Esophagus squamous epithelium (tissue), 5 donors: ENCODE data around the gene PSME3. TPM values are rescaled to one million over a fixed set of nuclear protein-coding genes. Genes with fewer than 3 reads are reported as not detected.
"Not testable (repeated sequence)": the region's sequence is repeated elsewhere in the genome, so short reads cannot be mapped to it uniquely, and the experiment has no call there.

Experiments
- DNase-seq: peaks from one replicate; lab custom pipeline; 2025; lab: John Stamatoyannopoulos, UW
- H3K27ac ChIP-seq, 4 donors: fragments of 200-600 bp; sonication (generic); one replicate each; pipeline ENCODE4 v1.5.1; 2016 to 2019; ENCODE audit warnings: mild to moderate bottlenecking in 1 of 4
- H3K27me3 ChIP-seq, 4 donors: fragments of 200-600 bp; sonication (generic); 1 replicate in 3 of 4; 2 replicates in 1 of 4; pipeline versions ENCODE4 v1.5.1 to v1.6.0; 2017 to 2021; ENCODE audit warnings: antibody characterized with exemption in 1 of 4
- H3K36me3 ChIP-seq, 3 donors: fragments of 200-600 bp; sonication (generic); one replicate each; pipeline ENCODE4 v1.5.1; 2016 to 2019
- H3K4me1 ChIP-seq, 3 donors: fragments of 200-600 bp; sonication (generic); one replicate each; pipeline ENCODE4 v1.5.1; 2017 to 2019
- H3K4me3 ChIP-seq, 4 donors: fragments of 200-600 bp; sonication (generic); 1 replicate in 3 of 4; 2 replicates in 1 of 4; pipeline ENCODE4 v1.5.1; 2016 to 2019; ENCODE audit warnings: mild to moderate bottlenecking in 2 of 4, moderate library complexity in 1 of 4
- H3K9me3 ChIP-seq, 3 donors: fragments of 200-600 bp; sonication (generic); one replicate each; pipeline ENCODE4 v1.5.1; 2016 to 2019
- POLR2A ChIP-seq, 4 donors: fragments of 450-650 bp; IDR thresholded peaks; one replicate each; pipeline ENCODE4 v1.6.1; 2017; ENCODE audit warnings: antibody characterized with exemption in 4 of 4, mild to moderate bottlenecking in 4 of 4, moderate library complexity in 3 of 4
- WGBS, 2 donors: methylation state at CpG; one replicate each; pipeline ENCODE4 v1.1.5; 2018; 5-methylcytosine and 5-hydroxymethylcytosine counted together
- intact Hi-C: fragments of 100-400 bp; cut with DNase I; formaldehyde crosslinking; loops from one replicate; pipeline ENCODE4 v1.15.0; 2022
- total RNA-seq, 4 donors: library from RNA; depleted of rRNA; stranded (reverse); fragments of >200 nt; gene quantifications; one replicate each; pipeline ENCODE4 v1.1.0, GENCODE V29; 2016
- TF ChIP-seq, protein P1 (sequence below), 6 experiments: fragments of 450-650 bp in 4 of 6; fragments of 200-600 bp in 2 of 6; sonication (generic) in 2 of 6; IDR thresholded peaks; one replicate each; pipeline ENCODE4 v1.5.1; 2016 to 2019; ENCODE audit warnings: antibody characterized with exemption in 6 of 6, mild to moderate bottlenecking in 4 of 6, moderate library complexity in 4 of 6
- donor health status: DM: yes; HTN: yes; CAD: no.

The PSME3 gene
- total RNA-seq, 4 donors from 2014 or later: 91.0 to 121 (median 93.7) TPM

DNA sequence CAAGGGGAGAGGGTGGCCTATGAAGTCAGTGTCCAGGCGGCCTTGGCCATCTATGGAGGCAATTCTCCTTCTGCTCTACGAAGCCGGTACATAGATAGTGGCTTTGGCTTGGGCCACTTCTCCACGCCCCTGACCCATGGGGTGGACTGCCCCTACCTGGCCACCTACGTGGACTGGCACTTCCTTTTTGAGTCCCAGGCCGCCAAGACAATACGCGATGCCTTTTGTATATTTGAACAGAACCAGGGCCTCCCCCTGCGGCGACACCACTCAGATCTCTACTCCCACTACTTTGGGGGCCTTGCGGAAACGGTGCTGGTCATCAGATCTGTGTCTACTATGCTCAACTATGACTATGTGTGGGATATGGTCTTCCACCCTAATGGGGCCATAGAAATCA is 35.1 kb downstream of the PSME3 start:
- 93 to 95% methylated on average over 5 to 11 of the region's 12 CpGs for WGBS, 2 donors
- Histone ChIP-seq H3K4me1 (peaks cover 0 to 17% (median 6%) of the 10 kb centered on the region in 3 donors), H3K4me3 (no peak overlapping the region), H3K27me3 (no peaks in the 10 kb centered on the region), H3K9me3 (peaks cover 0 to 5% (median 0%) of the 10 kb centered on the region in 3 donors), H3K36me3 (no peaks in the 10 kb centered on the region), H3K27ac (no peak overlapping the region)
- DNase-seq: no peak
- intact Hi-C loops: no loop called here
- no peak for TF ChIP-seq POLR2A (IDR thresholded peaks at IDR 0.05)
- TF ChIP-seq, protein P1, sequence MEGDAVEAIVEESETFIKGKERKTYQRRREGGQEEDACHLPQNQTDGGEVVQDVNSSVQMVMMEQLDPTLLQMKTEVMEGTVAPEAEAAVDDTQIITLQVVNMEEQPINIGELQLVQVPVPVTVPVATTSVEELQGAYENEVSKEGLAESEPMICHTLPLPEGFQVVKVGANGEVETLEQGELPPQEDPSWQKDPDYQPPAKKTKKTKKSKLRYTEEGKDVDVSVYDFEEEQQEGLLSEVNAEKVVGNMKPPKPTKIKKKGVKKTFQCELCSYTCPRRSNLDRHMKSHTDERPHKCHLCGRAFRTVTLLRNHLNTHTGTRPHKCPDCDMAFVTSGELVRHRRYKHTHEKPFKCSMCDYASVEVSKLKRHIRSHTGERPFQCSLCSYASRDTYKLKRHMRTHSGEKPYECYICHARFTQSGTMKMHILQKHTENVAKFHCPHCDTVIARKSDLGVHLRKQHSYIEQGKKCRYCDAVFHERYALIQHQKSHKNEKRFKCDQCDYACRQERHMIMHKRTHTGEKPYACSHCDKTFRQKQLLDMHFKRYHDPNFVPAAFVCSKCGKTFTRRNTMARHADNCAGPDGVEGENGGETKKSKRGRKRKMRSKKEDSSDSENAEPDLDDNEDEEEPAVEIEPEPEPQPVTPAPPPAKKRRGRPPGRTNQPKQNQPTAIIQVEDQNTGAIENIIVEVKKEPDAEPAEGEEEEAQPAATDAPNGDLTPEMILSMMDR (IDR thresholded peaks at IDR 0.05): no peak

DNA sequence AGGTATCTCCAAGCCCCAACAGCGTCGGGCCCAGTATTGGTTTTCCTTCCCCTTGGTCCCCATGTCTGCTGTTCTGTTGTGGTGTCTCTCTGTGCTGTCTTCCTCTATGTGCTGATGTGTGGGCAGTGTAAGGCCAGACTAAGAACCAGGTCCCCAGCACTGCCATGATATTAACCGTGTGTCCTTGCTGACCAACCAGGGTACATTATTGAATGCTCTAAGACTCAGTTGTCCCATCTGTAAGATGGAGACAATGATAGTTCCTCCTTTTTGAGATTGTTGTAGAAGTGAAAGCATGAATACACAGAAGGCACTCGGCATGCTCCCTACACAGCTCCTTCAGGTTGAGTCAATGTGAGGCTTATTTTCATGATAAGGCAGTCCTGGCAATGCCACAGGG is 38.5 kb downstream of the PSME3 start:
- intact Hi-C loops: no loop called here
- Histone ChIP-seq H3K9me3 (peaks cover 0 to 5% (median 0%) of the 10 kb centered on the region in 3 donors), H3K36me3 (no peaks in the 10 kb centered on the region), H3K4me1 (no peaks in the 10 kb centered on the region), H3K27ac (no peak overlapping the region), H3K4me3 (no peak overlapping the region), H3K27me3 (no peaks in the 10 kb centered on the region)
- DNase-seq: no peak
- TF ChIP-seq, protein P1 (IDR thresholded peaks at IDR 0.05): no peak
- TF ChIP-seq POLR2A (IDR thresholded peaks at IDR 0.05): no peak
- WGBS, 2 donors: 63 to 100% methylated on average over 3 to 4 of the region's 4 CpGs

DNA sequence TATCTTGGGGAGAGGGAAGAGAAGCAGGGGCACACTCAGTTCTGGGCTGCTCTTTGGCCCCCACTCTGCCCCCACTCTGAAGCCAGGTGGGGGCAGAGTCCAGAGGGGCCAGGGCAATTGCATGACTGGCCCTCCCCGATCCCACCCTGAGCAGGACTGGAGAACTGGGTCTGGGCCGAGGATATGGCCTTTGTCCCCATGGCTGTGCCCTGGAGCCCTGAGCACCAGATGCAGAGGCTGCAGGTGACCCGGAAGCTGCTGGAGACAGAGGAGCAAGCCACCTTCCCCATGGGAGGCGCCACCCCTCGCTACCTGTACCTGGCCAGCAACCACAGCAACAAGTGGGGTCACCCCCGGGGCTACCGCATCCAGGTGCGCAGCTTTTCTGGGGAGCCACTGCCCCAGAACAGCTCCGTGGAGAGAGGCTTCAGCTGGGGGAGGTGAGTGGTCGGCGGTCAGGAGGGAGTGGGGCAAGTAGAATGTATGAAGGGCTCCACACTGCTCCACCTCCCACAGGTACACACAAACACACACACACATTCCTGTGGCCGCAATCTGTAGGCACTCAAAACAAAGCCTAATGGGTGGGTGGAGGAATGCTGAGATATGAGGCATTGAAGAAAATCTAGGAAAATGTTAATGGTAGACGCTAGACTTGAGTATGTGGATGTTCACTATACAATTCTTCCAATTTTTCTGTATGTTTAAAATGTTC is 39.2 kb downstream of the PSME3 start:
- no peak overlapping the region for H3K27ac ChIP-seq
- no peak for DNase-seq
- 69 to 83% methylated on average over 3 to 4 of the region's 13 CpGs for WGBS, 2 donors

DNA sequence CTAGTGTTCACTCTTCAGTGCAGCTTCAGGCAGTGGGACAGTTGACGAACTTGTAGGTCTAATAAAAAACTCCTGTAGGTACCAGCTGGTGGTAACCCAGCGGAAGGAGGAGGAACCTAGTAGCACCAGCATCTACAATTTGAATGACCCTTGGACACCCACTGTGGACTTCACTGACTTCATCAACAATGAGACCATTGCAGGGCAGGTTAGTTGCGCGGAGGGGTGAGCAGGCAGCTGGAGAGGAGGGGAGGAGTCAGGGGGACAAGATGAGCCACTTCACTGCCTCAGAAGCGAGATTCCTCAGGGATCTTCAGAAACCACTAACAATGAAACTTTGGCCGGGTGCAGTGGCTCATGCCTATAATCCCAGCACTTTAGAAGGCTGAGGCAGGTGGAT is 40.1 kb downstream of the PSME3 start:
- TF ChIP-seq, protein P1 (IDR thresholded peaks at IDR 0.05): no peak
- no peak for TF ChIP-seq POLR2A (IDR thresholded peaks at IDR 0.05)
- Histone ChIP-seq H3K27ac (no peak overlapping the region), H3K4me3 (no peak overlapping the region), H3K9me3 (peaks cover 0 to 5% (median 0%) of the 10 kb centered on the region in 3 donors), H3K36me3 (no peaks in the 10 kb centered on the region), H3K4me1 (no peaks in the 10 kb centered on the region), H3K27me3 (peaks cover 0 to 15% (median 0%) of the 10 kb centered on the region in 4 donors)
- no peak for DNase-seq
- intact Hi-C loops: no loop called here
- WGBS, 2 donors: 78 to 89% methylated on average over 5 to 6 of the region's 6 CpGs

More for the DNA sequence above, 39.2 kb downstream of the PSME3 start:
- no peak overlapping the region for H3K4me3 ChIP-seq
- no peak for TF ChIP-seq POLR2A (IDR thresholded peaks at IDR 0.05)
- TF ChIP-seq, protein P1 (IDR thresholded peaks at IDR 0.05): no peak
- H3K27me3 ChIP-seq: peaks cover 0 to 6% (median 0%) of the 10 kb centered on the region in 4 donors
- intact Hi-C loops: no loop called here
- H3K36me3 ChIP-seq: no peaks in the 10 kb centered on the region
- H3K9me3 ChIP-seq: peaks cover 0 to 5% (median 0%) of the 10 kb centered on the region in 3 donors
- no peaks in the 10 kb centered on the region for H3K4me1 ChIP-seq

DNA sequence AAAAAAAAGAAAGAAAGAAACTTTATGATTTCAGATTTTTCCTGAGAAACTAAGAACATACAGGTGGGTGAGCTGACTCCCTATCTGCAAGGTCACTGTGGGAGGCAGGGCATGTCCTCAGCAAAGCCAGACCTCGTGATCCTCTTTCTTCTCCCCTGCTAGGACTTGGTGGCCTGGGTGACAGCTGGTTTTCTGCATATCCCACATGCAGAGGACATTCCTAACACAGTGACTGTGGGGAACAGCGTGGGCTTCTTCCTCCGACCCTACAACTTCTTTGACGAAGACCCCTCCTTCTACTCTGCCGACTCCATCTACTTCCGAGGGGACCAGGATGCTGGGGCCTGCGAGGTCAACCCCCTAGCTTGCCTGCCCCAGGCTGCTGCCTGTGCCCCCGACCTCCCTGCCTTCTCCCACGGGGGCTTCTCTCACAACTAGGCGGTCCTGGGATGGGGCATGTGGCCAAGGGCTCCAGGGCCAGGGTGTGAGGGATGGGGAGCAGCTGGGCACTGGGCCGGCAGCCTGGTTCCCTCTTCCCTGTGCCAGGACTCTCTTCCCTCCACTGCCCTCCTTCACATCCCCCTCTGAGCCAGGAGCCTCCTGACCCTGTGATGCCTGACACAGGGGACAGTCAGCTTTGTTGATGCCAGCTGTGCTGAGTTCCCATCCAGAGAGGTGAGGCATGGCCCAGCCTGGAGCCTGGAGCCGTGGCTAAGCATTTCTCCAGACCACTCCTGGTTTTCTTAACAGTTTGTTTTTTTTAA is 40.9 kb downstream of the PSME3 start:
- H3K36me3 ChIP-seq, DNase-seq, H3K4me3 ChIP-seq, H3K9me3 ChIP-seq, H3K4me1 ChIP-seq, intact Hi-C loops, H3K27ac ChIP-seq: not testable (repeated sequence)
- WGBS, 2 donors: 78 to 81% methylated on average over 5 to 6 of the region's 12 CpGs
- peaks cover 0 to 21% (median 0%) of the 10 kb centered on the region in 4 donors for H3K27me3 ChIP-seq
